H9 (cell line): ENCODE results near the gene DHCR7. TPM values are rescaled to one million over a fixed set of nuclear protein-coding genes. Genes with fewer than 3 reads are reported as not detected.
"Not testable (repeated sequence)": the region's sequence is repeated elsewhere in the genome, so short reads cannot be mapped to it uniquely, and the experiment has no call there.

Experiments used
- DNase-seq: peaks from one replicate; pipeline ENCODE4 v3.0.0-alpha.2; 2017
- H2AFZ ChIP-seq: one replicate; pipeline ENCODE4 v1.6.1; 2013; ENCODE audit warnings: mild to moderate bottlenecking, low read length, control low read depth, moderate library complexity
- H2AK5ac ChIP-seq: 2 replicates; pipeline ENCODE4 v1.6.1; 2013; ENCODE audit warnings: low read length, control low read depth, mixed read lengths; ENCODE audit not compliant: insufficient read length
- H2BK120ac ChIP-seq: one replicate; pipeline ENCODE4 v1.6.1; 2013; ENCODE audit warnings: low read depth, mild to moderate bottlenecking, low read length, control low read depth, inconsistent platforms; ENCODE audit not compliant: poor library complexity, severe bottlenecking
- H2BK12ac ChIP-seq: 2 replicates; pipeline ENCODE4 v1.6.1; 2013; ENCODE audit warnings: low read length, control low read depth, mixed read lengths, low read depth; ENCODE audit not compliant: insufficient read length
- H2BK15ac ChIP-seq: 2 replicates; pipeline ENCODE4 v1.6.1; 2013; ENCODE audit warnings: low read depth, low read length, control low read depth
- H2BK20ac ChIP-seq: one replicate; pipeline ENCODE4 v1.6.1; 2013; ENCODE audit warnings: low read depth, mild to moderate bottlenecking, low read length, control low read depth, inconsistent platforms; ENCODE audit not compliant: poor library complexity, severe bottlenecking
- H2BK5ac ChIP-seq: 2 replicates; pipeline ENCODE4 v1.6.1; 2013; ENCODE audit warnings: low read length, control low read depth, mixed read lengths; ENCODE audit not compliant: insufficient read length
- H3K14ac ChIP-seq: 2 replicates; pipeline ENCODE4 v1.6.1; 2013; ENCODE audit warnings: low read length, control low read depth; ENCODE audit not compliant: insufficient read depth
- H3K18ac ChIP-seq: 2 replicates; pipeline ENCODE4 v1.6.1; 2013; ENCODE audit warnings: low read depth, mild to moderate bottlenecking, mixed read lengths, low read length, control low read depth; ENCODE audit not compliant: insufficient read length
- H3K23ac ChIP-seq: 2 replicates; pipeline ENCODE4 v1.6.1; 2013; ENCODE audit warnings: low read length, control low read depth, mixed read lengths, low read depth; ENCODE audit not compliant: insufficient read length
- H3K23me2 ChIP-seq: 2 replicates; pipeline ENCODE4 v1.6.1; 2013; ENCODE audit warnings: low read depth, mild to moderate bottlenecking, mixed read lengths, low read length, control low read depth; ENCODE audit not compliant: insufficient read length, poor library complexity, severe bottlenecking
- H3K27ac ChIP-seq: 2 replicates; pipeline ENCODE4 v1.5.1; 2013; ENCODE audit warnings: low read length, control low read depth, mixed read lengths, low read depth; ENCODE audit not compliant: insufficient read length
- H3K27me3 ChIP-seq: 2 replicates; pipeline ENCODE4 v1.6.1; 2013; ENCODE audit warnings: low read length, control low read depth, inconsistent platforms; ENCODE audit not compliant: insufficient read depth
- H3K4ac ChIP-seq: 2 replicates; pipeline ENCODE4 v1.6.1; 2013; ENCODE audit warnings: low read depth, mild to moderate bottlenecking, control low read depth, inconsistent platforms, low read length, moderate library complexity
- H3K4me1 ChIP-seq: 2 replicates; pipeline ENCODE4 v1.6.1; 2013; ENCODE audit warnings: low read length, control low read depth, inconsistent platforms; ENCODE audit not compliant: insufficient read depth
- H3K4me2 ChIP-seq: 2 replicates; pipeline ENCODE4 v1.6.1; 2013; ENCODE audit warnings: low read length, control low read depth, mixed read lengths; ENCODE audit not compliant: insufficient read length, insufficient read depth
- H3K56ac ChIP-seq: 2 replicates; pipeline ENCODE4 v1.6.1; 2013; ENCODE audit warnings: low read depth, mild to moderate bottlenecking, mixed read lengths, low read length, control low read depth; ENCODE audit not compliant: insufficient read length
- H3K79me1 ChIP-seq: 2 replicates; pipeline ENCODE4 v1.6.1; 2013; ENCODE audit warnings: low read depth, mild to moderate bottlenecking, moderate library complexity, low read length, control low read depth, inconsistent platforms; ENCODE audit not compliant: insufficient read depth, poor library complexity, severe bottlenecking
- H3K79me2 ChIP-seq: 2 replicates; pipeline ENCODE4 v1.6.1; 2013; ENCODE audit warnings: low read length, control low read depth, inconsistent platforms; ENCODE audit not compliant: insufficient read depth
- H3K9ac ChIP-seq: 2 replicates; pipeline ENCODE4 v1.6.1; 2013; ENCODE audit warnings: low read length, control low read depth, mixed read lengths; ENCODE audit not compliant: insufficient read length; ENCODE audit errors: extremely low read depth
- H3K9me3 ChIP-seq: one replicate; pipeline ENCODE4 v1.6.1; 2013; ENCODE audit warnings: low read depth, low read length, inconsistent platforms; ENCODE audit not compliant: control insufficient read depth
- H3T11ph ChIP-seq: one replicate; pipeline ENCODE4 v1.6.1; 2013; ENCODE audit warnings: mild to moderate bottlenecking, low read length, control low read depth, inconsistent platforms
- H4K20me1 ChIP-seq: one replicate; pipeline ENCODE4 v1.6.1; 2013; ENCODE audit not compliant: control insufficient read depth, insufficient read length, insufficient read depth
- H4K5ac ChIP-seq: 2 replicates; pipeline ENCODE4 v1.6.1; 2013; ENCODE audit warnings: low read depth, mild to moderate bottlenecking, mixed read lengths, low read length, control low read depth; ENCODE audit not compliant: insufficient read length
- H4K8ac ChIP-seq: replicated peaks from 2 replicates; pipeline ENCODE4 v1.6.1; 2013; ENCODE audit warnings: low read length, control low read depth, mixed read lengths, low read depth; ENCODE audit not compliant: insufficient read length
- H4K91ac ChIP-seq: 2 replicates; pipeline ENCODE4 v1.6.1; 2013; ENCODE audit warnings: low read depth, mild to moderate bottlenecking, moderate library complexity, mixed read lengths, low read length, control low read depth; ENCODE audit not compliant: insufficient read length
- H3K27ac Mint-ChIP-seq, 3 experiments: 2 replicates in 2 of 3; 3 replicates in 1 of 3; pipeline ENCODE4 v1.8.0; 2020 to 2021; ENCODE audit warnings: mixed read lengths in 3 of 3, mild to moderate bottlenecking in 1 of 3, moderate library complexity in 1 of 3
- H3K27me3 Mint-ChIP-seq: 2 replicates; pipeline ENCODE4 v1.8.0; 2021; ENCODE audit warnings: low read depth, mild to moderate bottlenecking, moderate library complexity, mixed read lengths
- H3K36me3 Mint-ChIP-seq, 3 experiments: 2 replicates in 2 of 3; 3 replicates in 1 of 3; pipeline ENCODE4 v1.8.0; 2020 to 2021; ENCODE audit warnings: low read depth in 3 of 3, mixed read lengths in 3 of 3; ENCODE audit not compliant: insufficient read depth in 1 of 3
- H3K4me1 Mint-ChIP-seq, 2 experiments: 2 replicates each; pipeline ENCODE4 v1.8.0; 2020; ENCODE audit warnings: mixed read lengths in 2 of 2
- H3K4me3 Mint-ChIP-seq, 2 experiments: 2 replicates in 1 of 2; 3 replicates in 1 of 2; pipeline ENCODE4 v1.8.0; 2020 to 2021; ENCODE audit warnings: mild to moderate bottlenecking in 2 of 2, mixed read lengths in 2 of 2, moderate library complexity in 1 of 2
- H3K9me3 Mint-ChIP-seq, 2 experiments: 2 replicates in 1 of 2; 3 replicates in 1 of 2; pipeline ENCODE4 v1.8.0; 2020; ENCODE audit warnings: mild to moderate bottlenecking in 2 of 2, mixed read lengths in 2 of 2, moderate library complexity in 1 of 2
- CTCF ChIP-seq: fragments of 200-600 bp; sonication (generic); conservative IDR thresholded peaks from 3 replicates; pipeline ENCODE4 v1.8.0; 2021; ENCODE audit warnings: antibody characterized with exemption, mild to moderate bottlenecking
- WGBS: extraction: QIAGEN DNeasy Blood & Tissue Kit; methylation state at CpG from one replicate; pipeline ENCODE4 v1.1.7; 2013; ENCODE audit warnings: missing lambda C conversion rate, low lambda C conversion rate, mixed read lengths; ENCODE audit not compliant: insufficient read length; ENCODE audit errors: extremely low coverage; 5-methylcytosine and 5-hydroxymethylcytosine counted together
- total RNA-seq: library from RNA; stranded (reverse); gene quantifications from 2 replicates; pipeline ENCODE4 v1.2.1, GENCODE V29; 2021

The DHCR7 gene
- total RNA-seq, 1 experiment from 2014 or later: 124 TPM

GRCh38 chr11:71423181-71423790, 24.9 kb downstream of the DHCR7 start:
- Histone ChIP-seq H3K23ac (no peak overlapping the region), H3K27ac (no peak overlapping the region), H4K20me1 (no peaks in the 10 kb centered on the region), H3K9me3 (no peaks in the 10 kb centered on the region), H3K56ac (no peak overlapping the region), H3T11ph (no peak overlapping the region), H3K4me1 (no peaks in the 10 kb centered on the region), H4K91ac (no peak overlapping the region), H2BK20ac (no peak overlapping the region), H3K9ac (no peak overlapping the region), H3K4ac (no peak overlapping the region), H2BK15ac (no peak overlapping the region), H4K5ac (no peak overlapping the region), H3K79me1 (no peaks in the 10 kb centered on the region), H2BK12ac (no peak overlapping the region), H2BK5ac (no peak overlapping the region), H3K79me2 (no peaks in the 10 kb centered on the region), H3K4me2 (no peak overlapping the region), H2AK5ac (no peak overlapping the region), H3K14ac (no peak overlapping the region; the same call in 1 of the 2 replicates), H3K27me3 (no peaks in the 10 kb centered on the region), H3K23me2 (no peaks in the 10 kb centered on the region), H2BK120ac (no peak overlapping the region), H4K8ac (no peak overlapping the region), H2AFZ (no peak overlapping the region), H3K18ac (no peak overlapping the region)
- Mint-ChIP-seq H3K36me3 (no peaks in the 10 kb centered on the region), H3K4me3 (no peak overlapping the region), H3K27me3 (peaks cover 2% of the 10 kb centered on the region), H3K4me1 (no peaks in the 10 kb centered on the region), H3K27ac (no peak overlapping the region), H3K9me3 (peaks cover 0 to 3% of the 10 kb centered on the region in 2 experiments; a peak in 1 of 5 replicates)
- TF ChIP-seq CTCF: no peak
- no CpG with 5 or more reads among the region's 7 CpGs for WGBS
- DNase-seq: no peak

- H2BK120ac ChIP-seq, H4K8ac ChIP-seq, H3K23me2 ChIP-seq, H3K18ac ChIP-seq, H3K9me3 ChIP-seq, H3K4ac ChIP-seq, H3K23ac ChIP-seq, H3K56ac ChIP-seq, H3K4me2 ChIP-seq, H2BK15ac ChIP-seq, H3K79me1 ChIP-seq, H2AFZ ChIP-seq, H3K27me3 ChIP-seq, H3K36me3 Mint-ChIP-seq, H3K9me3 Mint-ChIP-seq, H4K91ac ChIP-seq, H3K27ac ChIP-seq, H3T11ph ChIP-seq, H2BK20ac ChIP-seq, H3K4me1 ChIP-seq, H4K20me1 ChIP-seq, H4K5ac ChIP-seq, H2BK12ac ChIP-seq, H3K27me3 Mint-ChIP-seq, DNase-seq, H3K4me1 Mint-ChIP-seq, H3K27ac Mint-ChIP-seq, H3K79me2 ChIP-seq, H3K9ac ChIP-seq, H2BK5ac ChIP-seq, H3K4me3 Mint-ChIP-seq, H3K14ac ChIP-seq, H2AK5ac ChIP-seq: not testable (repeated sequence)
- no CpG with 5 or more reads among the region's 3 CpGs for WGBS
These were observed 25.9 kb downstream of the DHCR7 start for GRCh38 chr11:71422318-71422717.
